Keratinocyte (primary cell): Measurements from ENCODE around the gene ZFYVE21.

Source experiments
- CTCF ChIP-seq, 3 experiments: IDR thresholded peaks in 1 of 3; conservative IDR thresholded peaks in 1 of 3; optimal IDR thresholded peaks in 1 of 3; 2 replicates in 2 of 3; 3 replicates in 1 of 3; pipeline versions ENCODE3 to v1.5.1; 2011; ENCODE audit warnings: low read length in 3 of 3, mild to moderate bottlenecking in 3 of 3, moderate library complexity in 2 of 3, control low read depth in 1 of 3, inconsistent platforms in 1 of 3; ENCODE audit not compliant: insufficient read depth in 2 of 3; ENCODE audit errors: extremely low read depth in 1 of 3
- EZH2 ChIP-seq: IDR thresholded peaks from one replicate; pipeline ENCODE4 v1.6.1; 2012; ENCODE audit warnings: inconsistent platforms, mild to moderate bottlenecking, low read length, moderate library complexity

GRCh38 chr14:103705118-103705503, 10.5 kb upstream of the ZFYVE21 start:
- TF ChIP-seq CTCF (optimal IDR thresholded peaks at IDR 0.05 in 1 of 3, IDR thresholded peaks at IDR 0.05 in 1 of 3, conservative IDR thresholded peaks at IDR 0.05 in 1 of 3; ENCODE audit: extremely low read depth in 1 of 3, insufficient read depth in 2 of 3, low read length in 3 of 3) (no peak), EZH2 (no peak)
